SKM-1 (cell line): Measurements from ENCODE around the gene SEMA5A.

Experiments
- DNase-seq: peaks from one replicate; lab custom pipeline; 2025; ENCODE audit not compliant: unreplicated experiment; lab: John Stamatoyannopoulos, UW

SEMA5A gene

GRCh38 chr5:9139344-9139743, 406.5 kb downstream of the SEMA5A start:
- DNase-seq = no peak

GRCh38 chr5:9128136-9128535, 417.7 kb downstream of the SEMA5A start:
- DNase-seq = no peak

GRCh38 chr5:9126490-9126889, 419.4 kb downstream of the SEMA5A start:
- no peak for DNase-seq

GRCh38 chr5:9125852-9126251, 420.0 kb downstream of the SEMA5A start:
- DNase-seq = no peak

GRCh38 chr5:9124838-9125237, 421.0 kb downstream of the SEMA5A start:
- no peak for DNase-seq

- DNase-seq = no peak
These were observed 421.8 kb downstream of the SEMA5A start for GRCh38 chr5:9124071-9124470.

- no peak for DNase-seq
These were observed 423.3 kb downstream of the SEMA5A start for GRCh38 chr5:9122528-9122927.

GRCh38 chr5:9121597-9121996, 424.3 kb downstream of the SEMA5A start:
- no peak for DNase-seq

- DNase-seq = no peak
These were observed 427.0 kb downstream of the SEMA5A start for GRCh38 chr5:9118852-9119251.

- DNase-seq = no peak
These were observed 430.8 kb downstream of the SEMA5A start for GRCh38 chr5:9115093-9115492.

- DNase-seq = no peak
These were observed 433.2 kb downstream of the SEMA5A start for GRCh38 chr5:9112520-9113291.

GRCh38 chr5:9108162-9108561, 437.7 kb downstream of the SEMA5A start:
- DNase-seq = no peak

GRCh38 chr5:9105851-9106250, 440.0 kb downstream of the SEMA5A start:
- DNase-seq = no peak

GRCh38 chr5:9104571-9105339, 441.1 kb downstream of the SEMA5A start:
- DNase-seq = no peak

GRCh38 chr5:9103290-9103689, 442.6 kb downstream of the SEMA5A start:
- no peak for DNase-seq

- no peak for DNase-seq
These were observed 446.2 kb downstream of the SEMA5A start for GRCh38 chr5:9099689-9100088.

GRCh38 chr5:9098990-9099389, 446.9 kb downstream of the SEMA5A start:
- no peak for DNase-seq

GRCh38 chr5:9094582-9094981, 451.3 kb downstream of the SEMA5A start:
- no peak for DNase-seq

- no peak for DNase-seq
These were observed 453.8 kb downstream of the SEMA5A start for GRCh38 chr5:9091896-9092662.

- no peak for DNase-seq
These were observed 455.4 kb downstream of the SEMA5A start for GRCh38 chr5:9090381-9091026.

GRCh38 chr5:9089893-9090292, 456.0 kb downstream of the SEMA5A start:
- no peak for DNase-seq
